IMR-90 (cell line): Measurements from ENCODE around the gene RAB3C. TPM values are rescaled to one million over a fixed set of nuclear protein-coding genes. Genes with fewer than 3 reads are reported as not detected.

ENCODE experiments used
- ATAC-seq: fragments of 200-7000 bp; cut with Tn5 transposase; 2 replicates; pipeline ENCODE4 v1.9.1; 2020; ENCODE audit warnings: low read depth, mild to moderate bottlenecking, moderate library complexity
- BruUV-seq: library from RNA; stranded (reverse); fragments of 400-500 nt; replicated peaks from 2 replicates; lab custom pipeline; 2021; lab: Mats Ljungman, UMichigan
- CTCF ChIA-PET: fragments of 300-600 bp; formaldehyde crosslinking; extraction: SDS; loops from one replicate; lab custom pipeline; 2021; ENCODE audit warnings: antibody characterized with exemption; lab: Yijun Ruan, JAX
- POLR2A ChIA-PET: fragments of 300-600 bp; sonication (Branson Sonifier 250); formaldehyde crosslinking; loops from one replicate; lab custom pipeline; 2022; ENCODE audit warnings: antibody characterized with exemption; ENCODE audit not compliant: unreplicated experiment; lab: Charles Lee
- DNase-seq: peaks from one replicate; pipeline ENCODE4 v3.0.0; 2013
- H2AFZ ChIP-seq: replicated peaks from 2 replicates; pipeline ENCODE3; 2013; ENCODE audit warnings: low read length, mild to moderate bottlenecking; ENCODE audit not compliant: poor library complexity
- H2AK5ac ChIP-seq: 2 replicates; pipeline ENCODE4 v1.6.1; 2013; ENCODE audit warnings: low read depth, low read length, inconsistent platforms
- H2AK9ac ChIP-seq: replicated peaks from 2 replicates; pipeline ENCODE3; 2013; ENCODE audit warnings: mild to moderate bottlenecking, low read depth, low read length, moderate library complexity; ENCODE audit not compliant: poor library complexity
- H2BK120ac ChIP-seq: 2 replicates; pipeline ENCODE4 v1.6.1; 2013; ENCODE audit warnings: low read depth, low read length, inconsistent platforms
- H2BK15ac ChIP-seq: 3 replicates; pipeline ENCODE4 v1.6.1; 2013; ENCODE audit warnings: low read depth, low read length, inconsistent platforms
- H2BK20ac ChIP-seq: 2 replicates; pipeline ENCODE4 v1.6.1; 2013; ENCODE audit warnings: low read depth, mild to moderate bottlenecking, inconsistent platforms, low read length, moderate library complexity
- H2BK5ac ChIP-seq: 2 replicates; pipeline ENCODE4 v1.6.1; 2013; ENCODE audit warnings: mild to moderate bottlenecking, low read depth, low read length, inconsistent platforms; ENCODE audit not compliant: poor library complexity, severe bottlenecking
- H3K14ac ChIP-seq: replicated peaks from 2 replicates; pipeline ENCODE4 v1.6.1; 2013; ENCODE audit warnings: low read depth, low read length, inconsistent platforms
- H3K18ac ChIP-seq: 2 replicates; pipeline ENCODE4 v1.6.1; 2013; ENCODE audit warnings: low read depth, low read length, control low read depth
- H3K23ac ChIP-seq: 2 replicates; pipeline ENCODE4 v1.6.1; 2013; ENCODE audit warnings: low read depth, low read length, inconsistent platforms
- H3K27ac ChIP-seq: 2 replicates; pipeline ENCODE4 v1.5.1; 2013; ENCODE audit warnings: mild to moderate bottlenecking, control low read depth, low read length; ENCODE audit not compliant: insufficient read depth
- H3K27me3 ChIP-seq: 2 replicates; pipeline ENCODE4 v1.6.1; 2013; ENCODE audit warnings: low read length; ENCODE audit not compliant: control insufficient read depth, insufficient read depth
- H3K36me3 ChIP-seq: 2 replicates; pipeline ENCODE4 v1.6.1; 2013; ENCODE audit warnings: low read length, mixed read lengths; ENCODE audit not compliant: control insufficient read depth, insufficient read depth
- H3K4ac ChIP-seq: 2 replicates; pipeline ENCODE4 v1.6.1; 2013; ENCODE audit warnings: low read depth, low read length, inconsistent platforms
- H3K4me1 ChIP-seq: 2 replicates; pipeline ENCODE4 v1.6.1; 2013; ENCODE audit warnings: low read length, mixed read lengths; ENCODE audit not compliant: control insufficient read depth, insufficient read depth
- H3K4me2 ChIP-seq: 2 replicates; pipeline ENCODE4 v1.6.1; 2013; ENCODE audit warnings: low read depth, mild to moderate bottlenecking, control low read depth, low read length, moderate library complexity
- H3K4me3 ChIP-seq: 2 replicates; pipeline ENCODE4 v1.5.1; 2013; ENCODE audit warnings: low read depth, mild to moderate bottlenecking, control low read depth, low read length, moderate library complexity; ENCODE audit not compliant: insufficient read depth
- H3K56ac ChIP-seq: 2 replicates; pipeline ENCODE4 v1.6.1; 2013; ENCODE audit warnings: low read length, inconsistent platforms; ENCODE audit not compliant: insufficient read depth; ENCODE audit errors: extremely low read depth
- H3K79me1 ChIP-seq, 2 experiments: 2 replicates each; pipeline ENCODE4 v1.6.1; 2013; ENCODE audit warnings: low read length in 2 of 2, inconsistent platforms in 1 of 2, low read depth in 1 of 2
- H3K9ac ChIP-seq: 2 replicates; pipeline ENCODE4 v1.6.1; 2013; ENCODE audit warnings: low read depth, low read length, control low read depth
- H3K9me1 ChIP-seq: 2 replicates; pipeline ENCODE4 v1.6.1; 2013; ENCODE audit warnings: low read length, inconsistent platforms; ENCODE audit not compliant: insufficient read depth
- H3K9me3 ChIP-seq: 2 replicates; pipeline ENCODE4 v1.6.1; 2013; ENCODE audit warnings: low read length; ENCODE audit not compliant: control insufficient read depth, insufficient read depth
- H4K20me1 ChIP-seq: 2 replicates; pipeline ENCODE4 v1.6.1; 2013; ENCODE audit warnings: low read length, inconsistent platforms; ENCODE audit not compliant: insufficient read depth
- H4K5ac ChIP-seq: 2 replicates; pipeline ENCODE4 v1.6.1; 2013; ENCODE audit warnings: mild to moderate bottlenecking, low read depth, low read length, control low read depth
- H4K8ac ChIP-seq, 2 experiments: 2 replicates each; pipeline ENCODE4 v1.6.1; 2013; ENCODE audit warnings: low read depth in 2 of 2, low read length in 2 of 2, control low read depth in 1 of 2, inconsistent platforms in 1 of 2
- H4K91ac ChIP-seq: 2 replicates; pipeline ENCODE4 v1.6.1; 2013; ENCODE audit warnings: low read depth, low read length, inconsistent platforms; ENCODE audit not compliant: insufficient read depth
- BHLHE40 ChIP-seq: fragments of 150-350 bp; IDR thresholded peaks from 2 replicates; pipeline ENCODE4 v1.6.1; 2016; ENCODE audit warnings: mild to moderate bottlenecking, low read depth, low read length
- CHD1 ChIP-seq: IDR thresholded peaks from 2 replicates; pipeline ENCODE4 v1.6.1; 2012; ENCODE audit warnings: low read depth, low read length, improper control_type of control experiment
- RAD21 ChIP-seq: IDR thresholded peaks from 2 replicates; pipeline ENCODE4 v1.6.1; 2012; ENCODE audit warnings: low read length, improper control_type of control experiment
- RCOR1 ChIP-seq: IDR thresholded peaks from 2 replicates; pipeline ENCODE4 v1.6.1; 2012; ENCODE audit warnings: mild to moderate bottlenecking, low read length, improper control_type of control experiment; ENCODE audit not compliant: insufficient replicate concordance
- SMC3 ChIP-seq: fragments of 150-350 bp; IDR thresholded peaks from 2 replicates; pipeline ENCODE4 v1.6.1; 2016; ENCODE audit warnings: low read depth, mild to moderate bottlenecking, antibody characterized with exemption, low read length, moderate library complexity
- WGBS, 2 experiments: methylation state at CpG; one replicate each; pipeline versions ENCODE4 v1.1.5 to v1.1.7; 2013; ENCODE audit warnings: missing lambda C conversion rate in 2 of 2; ENCODE audit not compliant: insufficient read length in 1 of 2; ENCODE audit errors: extremely low coverage in 2 of 2; 5-methylcytosine and 5-hydroxymethylcytosine counted together
- dilution Hi-C: fragments of 300-500 bp; cut with HindIII; formaldehyde crosslinking; loops from one replicate; pipeline ENCODE4 v1.14.3; 2018; ENCODE audit warnings: low sequenced_read_pairs; ENCODE audit not compliant: unreplicated experiment
- in situ Hi-C: fragments of 300-500 bp; cut with MboI; formaldehyde crosslinking; loops from 3 replicates; pipeline ENCODE4 v1.14.3; 2019; ENCODE audit warnings: low sequenced_read_pairs, inconsistent platforms, mixed read lengths
- intact Hi-C: fragments of 100-400 bp; cut with micrococcal nuclease; formaldehyde crosslinking; loops from 2 replicates; pipeline ENCODE4 v1.10.0; 2022
- polyA plus RNA-seq, 3 experiments: library from polyadenylated mRNA; depleted of rRNA; stranded (reverse); fragments of >200 nt; gene quantifications; 2 replicates each; pipeline ENCODE4 v1.2.3, GENCODE V29; 2012; ENCODE audit warnings: low replicate concordance in 1 of 3
- total RNA-seq: library from RNA; depleted of rRNA; stranded (reverse); fragments of >200 nt; gene quantifications from 2 replicates; pipeline ENCODE4 v1.2.3, GENCODE V29; 2012

The RAB3C gene
- total and polyA plus RNA-seq, 2 of the 4 experiments (the other 2 are of a cell fraction): not detected

DNA sequence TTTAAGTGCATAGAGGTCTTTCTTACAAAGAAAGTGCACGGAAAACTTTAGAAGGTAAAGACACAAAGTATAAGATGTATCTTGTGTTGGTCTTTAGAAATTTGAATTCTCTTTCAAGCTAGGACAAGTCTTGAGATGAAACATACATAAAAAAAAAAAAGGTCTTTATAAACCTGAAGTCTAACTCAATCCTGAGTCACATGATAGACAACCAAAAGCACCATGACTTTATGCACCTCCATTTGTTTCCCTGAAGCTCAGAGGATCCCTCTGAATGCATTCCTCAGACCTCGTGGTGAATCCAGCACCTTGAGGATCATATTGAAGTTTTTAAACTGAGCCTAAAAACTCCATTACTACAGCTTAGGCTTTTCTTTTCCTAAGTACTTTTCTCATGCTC, 91.8 kb downstream of the RAB3C start:
- no peak overlapping the region for H2BK20ac ChIP-seq
- no peak overlapping the region for H3K14ac ChIP-seq
- no peak overlapping the region for H4K8ac ChIP-seq
- no peaks in the 10 kb centered on the region for H3K36me3 ChIP-seq
- no peak overlapping the region for H3K27ac ChIP-seq
- H3K4me1 ChIP-seq: no peaks in the 10 kb centered on the region
- H2AK5ac ChIP-seq: no peak overlapping the region
- H3K4me2 ChIP-seq: no peak overlapping the region
- no peak for TF ChIP-seq SMC3
- TF ChIP-seq BHLHE40: no peak
- no peak for TF ChIP-seq RAD21
- TF ChIP-seq RCOR1: no peak
- TF ChIP-seq CHD1: no peak
- no peak overlapping the region for H2BK5ac ChIP-seq
- no peak overlapping the region for H3K4me3 ChIP-seq
- no peak overlapping the region for H2AFZ ChIP-seq
- no peaks in the 10 kb centered on the region for H3K27me3 ChIP-seq
- H2BK15ac ChIP-seq: no peak overlapping the region
- POLR2A ChIA-PET: no interaction called here
- no peaks in the 10 kb centered on the region for H3K9me1 ChIP-seq
- no peak overlapping the region for H4K5ac ChIP-seq
- CTCF ChIA-PET: no interaction called here
- ATAC-seq: no peak
- H3K9ac ChIP-seq: no peak overlapping the region
- no TSS peak for BruUV-seq
- intact Hi-C loops (no loop called here), dilution Hi-C loops (no loop called here), in situ Hi-C loops (no loop called here)
- no peak overlapping the region for H3K23ac ChIP-seq
- H3K18ac ChIP-seq: no peak overlapping the region
- no peak overlapping the region for H4K91ac ChIP-seq
- no peaks in the 10 kb centered on the region for H4K20me1 ChIP-seq
- H3K56ac ChIP-seq: no peak overlapping the region
- no peak overlapping the region for H2BK120ac ChIP-seq
- no peaks in the 10 kb centered on the region for H3K79me1 ChIP-seq
- no CpG with 5 or more reads among the region's 2 CpGs for WGBS, 2 experiments
- no peak overlapping the region for H2AK9ac ChIP-seq
- DNase-seq: no peak
- no peak overlapping the region for H3K4ac ChIP-seq
- H3K9me3 ChIP-seq: no peaks in the 10 kb centered on the region
